VCaP (cell line): ENCODE measurements around the gene ANO6.
A peak's percentile ranks its signal among the peaks of the same experiment; 100 is the strongest.

Source experiments
- H3K27ac ChIP-seq: fragments of 450-650 bp; 2 replicates; pipeline ENCODE4 v1.5.1; 2017
- CTCF ChIP-seq: fragments of 450-650 bp; conservative IDR thresholded peaks from 2 replicates; pipeline ENCODE4 v1.5.1; 2017; ENCODE audit warnings: mild to moderate bottlenecking, moderate library complexity

ANO6 gene

DNA sequence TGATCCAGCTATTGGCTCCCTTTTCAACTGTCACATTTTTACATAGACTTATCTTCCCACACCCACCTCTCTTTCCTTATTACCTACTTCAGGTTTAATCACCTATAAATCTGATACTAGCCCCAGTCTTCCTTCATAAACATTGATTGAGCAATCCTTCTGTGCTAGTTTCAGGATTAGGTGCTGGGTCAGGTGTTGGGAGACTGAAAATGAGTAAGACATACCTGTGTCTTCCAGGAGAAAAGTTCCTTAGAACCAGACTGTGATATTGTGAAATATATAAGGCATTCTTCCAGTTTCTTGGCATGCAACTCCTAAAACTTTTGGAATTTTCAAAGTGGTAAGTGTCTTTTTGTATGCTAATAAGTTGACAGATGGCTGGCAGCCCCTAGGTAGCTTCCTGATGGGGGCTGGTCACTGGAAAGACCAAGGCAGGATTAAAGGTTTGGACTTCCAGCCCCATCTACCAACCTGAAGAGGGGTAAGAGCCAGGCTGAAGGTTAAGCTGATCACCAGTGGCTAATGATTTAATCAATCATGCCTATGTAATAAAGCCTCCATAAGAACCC is 4.6 kb downstream of the ANO6 start:
- no peak for TF ChIP-seq CTCF
- H3K27ac ChIP-seq = no peak overlapping the region

DNA sequence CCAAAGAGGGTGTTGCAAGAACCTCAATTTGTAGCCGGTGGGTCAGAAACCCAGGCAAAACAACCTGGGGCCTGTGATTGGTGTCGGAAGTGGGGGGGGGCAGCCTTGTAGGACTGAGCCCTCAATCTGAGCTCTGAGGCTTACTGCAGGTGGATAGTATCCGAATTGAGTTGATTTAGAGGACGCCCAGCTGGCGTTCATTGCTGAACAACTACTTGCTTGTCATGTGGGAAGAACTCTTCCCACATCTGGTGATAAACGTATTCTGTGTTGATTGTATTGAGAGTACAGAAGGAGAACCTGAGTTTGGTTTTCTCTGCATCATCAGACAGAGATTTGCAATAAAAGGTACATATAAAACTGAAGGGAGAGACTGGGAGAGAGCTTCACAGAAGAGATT is 5.1 kb downstream of the ANO6 start:
- H3K27ac ChIP-seq = no peak overlapping the region
- TF ChIP-seq CTCF = no peak

- H3K27ac ChIP-seq = no peak overlapping the region
- no peak for TF ChIP-seq CTCF
Observed at GRCh38 chr12:45223868-45224267, 8.0 kb downstream of the ANO6 start.

DNA sequence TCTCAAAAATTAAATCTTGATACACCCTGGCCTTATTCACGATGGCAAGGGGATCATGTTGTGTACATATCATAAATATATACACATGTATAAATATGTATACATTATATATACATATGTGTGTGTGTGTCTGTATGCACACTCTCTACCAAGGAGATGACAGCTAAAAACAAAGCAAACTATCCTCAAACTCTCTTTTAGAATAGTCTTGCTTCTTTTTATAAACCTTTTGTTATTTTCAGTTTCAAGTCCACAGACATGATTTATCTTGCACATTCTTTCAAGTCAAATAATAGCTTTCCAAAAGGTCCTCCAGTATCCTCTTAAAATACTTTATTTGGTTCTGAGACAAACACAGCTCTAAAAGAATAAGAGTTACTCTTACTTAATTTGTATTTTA is 8.4 kb downstream of the ANO6 start:
- H3K27ac ChIP-seq = no peak overlapping the region
- TF ChIP-seq CTCF = no peak

DNA sequence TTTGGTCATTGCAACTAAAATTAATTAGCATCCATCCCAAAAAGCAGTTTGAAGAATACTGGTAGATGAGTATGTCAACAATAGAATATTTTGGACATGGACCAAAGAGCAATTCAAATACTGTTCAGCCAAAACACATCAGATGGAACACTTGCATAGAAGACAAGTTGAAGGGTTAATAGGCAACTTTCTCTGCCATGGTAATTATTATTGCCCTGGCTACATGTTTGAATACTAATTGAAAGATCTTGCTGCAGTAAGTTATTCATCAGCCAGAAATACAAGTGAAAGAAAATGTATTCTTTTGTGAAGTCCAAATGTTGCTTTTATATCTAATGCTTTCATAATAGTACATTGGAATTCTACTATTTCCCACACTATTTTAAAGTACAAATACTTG is 10.1 kb downstream of the ANO6 start:
- TF ChIP-seq CTCF = no peak
- H3K27ac ChIP-seq = no peak overlapping the region

GRCh38 chr12:45227316-45228067 is 11.6 kb downstream of the ANO6 start:
- TF ChIP-seq CTCF = no peak
- H3K27ac ChIP-seq = no peak overlapping the region

- peak overlapping the region; percentile 3 for H3K27ac ChIP-seq
- TF ChIP-seq CTCF = no peak
Observed at GRCh38 chr12:45231515-45232145, 15.7 kb downstream of the ANO6 start.
